ENCODE measurements around the gene ZSWIM2.

DNA sequence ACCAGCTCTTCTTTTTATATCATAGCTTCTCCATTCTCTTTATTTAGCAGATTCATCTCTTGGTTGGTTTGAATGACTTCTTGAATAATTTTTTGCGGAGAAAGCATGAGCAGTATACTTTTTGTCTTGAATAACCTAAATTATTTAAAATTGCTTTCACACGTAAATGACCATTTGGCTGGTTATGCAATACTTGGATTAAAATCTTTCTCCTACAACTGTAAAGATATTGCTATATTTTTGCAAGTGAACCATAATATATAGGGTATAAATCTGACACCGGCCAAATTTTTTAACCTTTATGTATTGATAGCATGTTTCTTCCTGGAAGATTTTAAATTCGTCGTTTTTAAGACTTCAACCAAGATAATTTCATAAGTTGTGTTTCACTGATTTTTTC, 6.2 kb upstream of the ZSWIM2 start:
- TF ChIP-seq, protein P1, sequence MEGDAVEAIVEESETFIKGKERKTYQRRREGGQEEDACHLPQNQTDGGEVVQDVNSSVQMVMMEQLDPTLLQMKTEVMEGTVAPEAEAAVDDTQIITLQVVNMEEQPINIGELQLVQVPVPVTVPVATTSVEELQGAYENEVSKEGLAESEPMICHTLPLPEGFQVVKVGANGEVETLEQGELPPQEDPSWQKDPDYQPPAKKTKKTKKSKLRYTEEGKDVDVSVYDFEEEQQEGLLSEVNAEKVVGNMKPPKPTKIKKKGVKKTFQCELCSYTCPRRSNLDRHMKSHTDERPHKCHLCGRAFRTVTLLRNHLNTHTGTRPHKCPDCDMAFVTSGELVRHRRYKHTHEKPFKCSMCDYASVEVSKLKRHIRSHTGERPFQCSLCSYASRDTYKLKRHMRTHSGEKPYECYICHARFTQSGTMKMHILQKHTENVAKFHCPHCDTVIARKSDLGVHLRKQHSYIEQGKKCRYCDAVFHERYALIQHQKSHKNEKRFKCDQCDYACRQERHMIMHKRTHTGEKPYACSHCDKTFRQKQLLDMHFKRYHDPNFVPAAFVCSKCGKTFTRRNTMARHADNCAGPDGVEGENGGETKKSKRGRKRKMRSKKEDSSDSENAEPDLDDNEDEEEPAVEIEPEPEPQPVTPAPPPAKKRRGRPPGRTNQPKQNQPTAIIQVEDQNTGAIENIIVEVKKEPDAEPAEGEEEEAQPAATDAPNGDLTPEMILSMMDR (IDR thresholded peaks at IDR 0.05) = no peak
- no peak for TF ChIP-seq POLR2A (IDR thresholded peaks at IDR 0.05)
- TF ChIP-seq POLR2AphosphoS5 (IDR thresholded peaks at IDR 0.05) = no peak
